Measurements from ENCODE around the gene MAP1B. TPM values are rescaled to one million over a fixed set of nuclear protein-coding genes. Genes with fewer than 3 reads are reported as not detected.

Gene MAP1B
- total and polyA plus RNA-seq, 9 of the 15 experiments (the other 6 are each of a cell fraction or from before 2014, with no cell fraction given), result 5.2 to 66.1 (median 17.3) TPM

GRCh38 chr5:72157625-72157962 is 50.3 kb downstream of the MAP1B start (continued):
- TF ChIP-seq RERE (CRISPR knock-in tag; IDR thresholded peaks at IDR 0.05; ENCODE audit: borderline replicate concordance) (no peak), ZNF384 (IDR thresholded peaks at IDR 0.05; ENCODE audit: low read depth, low read length) (no peak), ZNF436 (CRISPR knock-in tag; IDR thresholded peaks at IDR 0.05) (no peak), SMAD4 (CRISPR knock-in tag; conservative IDR thresholded peaks at IDR 0.05) (no peak), NR4A1 (CRISPR knock-in tag; IDR thresholded peaks at IDR 0.05) (no peak), NR4A1 (tag; IDR thresholded peaks at IDR 0.05) (no peak)
- TF ChIP-seq, protein P1, sequence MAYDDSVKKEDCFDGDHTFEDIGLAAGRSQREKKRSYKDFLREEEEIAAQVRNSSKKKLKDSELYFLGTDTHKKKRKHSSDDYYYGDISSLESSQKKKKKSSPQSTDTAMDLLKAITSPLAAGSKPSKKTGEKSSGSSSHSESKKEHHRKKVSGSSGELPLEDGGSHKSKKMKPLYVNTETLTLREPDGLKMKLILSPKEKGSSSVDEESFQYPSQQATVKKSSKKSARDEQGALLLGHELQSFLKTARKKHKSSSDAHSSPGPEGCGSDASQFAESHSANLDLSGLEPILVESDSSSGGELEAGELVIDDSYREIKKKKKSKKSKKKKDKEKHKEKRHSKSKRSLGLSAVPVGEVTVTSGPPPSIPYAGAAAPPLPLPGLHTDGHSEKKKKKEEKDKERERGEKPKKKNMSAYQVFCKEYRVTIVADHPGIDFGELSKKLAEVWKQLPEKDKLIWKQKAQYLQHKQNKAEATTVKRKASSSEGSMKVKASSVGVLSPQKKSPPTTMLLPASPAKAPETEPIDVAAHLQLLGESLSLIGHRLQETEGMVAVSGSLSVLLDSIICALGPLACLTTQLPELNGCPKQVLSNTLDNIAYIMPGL (CRISPR knock-in tag; IDR thresholded peaks at IDR 0.05), result no peak
- TF ChIP-seq, protein P2, sequence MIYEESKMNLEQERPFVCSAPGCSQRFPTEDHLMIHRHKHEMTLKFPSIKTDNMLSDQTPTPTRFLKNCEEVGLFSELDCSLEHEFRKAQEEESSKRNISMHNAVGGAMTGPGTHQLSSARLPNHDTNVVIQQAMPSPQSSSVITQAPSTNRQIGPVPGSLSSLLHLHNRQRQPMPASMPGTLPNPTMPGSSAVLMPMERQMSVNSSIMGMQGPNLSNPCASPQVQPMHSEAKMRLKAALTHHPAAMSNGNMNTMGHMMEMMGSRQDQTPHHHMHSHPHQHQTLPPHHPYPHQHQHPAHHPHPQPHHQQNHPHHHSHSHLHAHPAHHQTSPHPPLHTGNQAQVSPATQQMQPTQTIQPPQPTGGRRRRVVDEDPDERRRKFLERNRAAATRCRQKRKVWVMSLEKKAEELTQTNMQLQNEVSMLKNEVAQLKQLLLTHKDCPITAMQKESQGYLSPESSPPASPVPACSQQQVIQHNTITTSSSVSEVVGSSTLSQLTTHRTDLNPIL (CRISPR knock-in tag; IDR thresholded peaks at IDR 0.05), result no peak

Measured in K562 (cell line).